Omental fat pad (tissue), 4 donors: Measurements from ENCODE around the gene MTHFD2. TPM values are rescaled to one million over a fixed set of nuclear protein-coding genes. Genes with fewer than 3 reads are reported as not detected.
"Not testable (repeated sequence)": the region's sequence is repeated elsewhere in the genome, so short reads cannot be mapped to it uniquely, and the experiment has no call there.

ENCODE experiments used
- ATAC-seq: fragments of 150-250 bp; one replicate; pipeline ENCODE4 v1.9.1; 2016; ENCODE audit warnings: mild to moderate bottlenecking, moderate library complexity; ENCODE audit not compliant: low FRiP score
- DNase-seq: peaks from one replicate; pipeline ENCODE4 v3.0.0-alpha.2; 2019; ENCODE audit warnings: low spot score
- total RNA-seq, 4 donors: library from RNA; depleted of rRNA; stranded (reverse); fragments of >200 nt; gene quantifications; one replicate each; pipeline ENCODE4 v1.1.0, GENCODE V29; 2016
- TF ChIP-seq, protein P1 (sequence below), 3 donors: fragments of 450-650 bp; IDR thresholded peaks; one replicate each; pipeline ENCODE4 v1.5.1; 2016 to 2017; ENCODE audit warnings: antibody characterized with exemption in 3 of 3, mild to moderate bottlenecking in 3 of 3, moderate library complexity in 2 of 3

MTHFD2 gene
- total RNA-seq, 4 donors from 2014 or later, result 34.8 to 111 (median 46.5) TPM

- ATAC-seq, result peak; percentile 49
- TF ChIP-seq, protein P1, sequence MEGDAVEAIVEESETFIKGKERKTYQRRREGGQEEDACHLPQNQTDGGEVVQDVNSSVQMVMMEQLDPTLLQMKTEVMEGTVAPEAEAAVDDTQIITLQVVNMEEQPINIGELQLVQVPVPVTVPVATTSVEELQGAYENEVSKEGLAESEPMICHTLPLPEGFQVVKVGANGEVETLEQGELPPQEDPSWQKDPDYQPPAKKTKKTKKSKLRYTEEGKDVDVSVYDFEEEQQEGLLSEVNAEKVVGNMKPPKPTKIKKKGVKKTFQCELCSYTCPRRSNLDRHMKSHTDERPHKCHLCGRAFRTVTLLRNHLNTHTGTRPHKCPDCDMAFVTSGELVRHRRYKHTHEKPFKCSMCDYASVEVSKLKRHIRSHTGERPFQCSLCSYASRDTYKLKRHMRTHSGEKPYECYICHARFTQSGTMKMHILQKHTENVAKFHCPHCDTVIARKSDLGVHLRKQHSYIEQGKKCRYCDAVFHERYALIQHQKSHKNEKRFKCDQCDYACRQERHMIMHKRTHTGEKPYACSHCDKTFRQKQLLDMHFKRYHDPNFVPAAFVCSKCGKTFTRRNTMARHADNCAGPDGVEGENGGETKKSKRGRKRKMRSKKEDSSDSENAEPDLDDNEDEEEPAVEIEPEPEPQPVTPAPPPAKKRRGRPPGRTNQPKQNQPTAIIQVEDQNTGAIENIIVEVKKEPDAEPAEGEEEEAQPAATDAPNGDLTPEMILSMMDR (IDR thresholded peaks at IDR 0.05), result no peak
- no peak for DNase-seq
These were observed 28.3 kb downstream of the MTHFD2 start for GRCh38 chr2:74226648-74227213.

DNA sequence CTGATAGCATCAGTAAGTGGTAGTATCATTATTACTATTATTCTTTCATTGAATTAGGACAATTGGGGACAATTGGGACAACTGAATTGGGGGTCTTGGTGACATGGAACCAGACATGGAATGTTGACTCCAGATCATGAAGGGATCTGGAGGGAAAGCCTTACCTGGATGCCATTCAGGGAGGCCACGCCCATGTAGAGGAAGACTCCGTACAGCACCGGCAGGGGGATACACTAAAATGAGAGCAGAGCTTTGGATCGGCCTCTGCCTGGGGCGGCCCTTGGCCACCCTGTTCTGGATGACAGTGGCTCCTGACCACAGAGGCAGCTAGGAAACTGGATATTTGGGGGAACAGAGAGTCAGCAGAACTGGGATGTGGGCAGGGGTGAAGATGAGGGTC is 29.2 kb downstream of the MTHFD2 start:
- DNase-seq (no peak), ATAC-seq (no peak)
- TF ChIP-seq, protein P1 (IDR thresholded peaks at IDR 0.05), result no peak

GRCh38 chr2:74228772-74229171 is 30.4 kb downstream of the MTHFD2 start:
- TF ChIP-seq, protein P1 (IDR thresholded peaks at IDR 0.05), result no peak
- ATAC-seq (no peak), DNase-seq (no peak)

- not testable (repeated sequence) for ATAC-seq
These were observed 31.4 kb downstream of the MTHFD2 start for GRCh38 chr2:74229865-74230264.

DNA sequence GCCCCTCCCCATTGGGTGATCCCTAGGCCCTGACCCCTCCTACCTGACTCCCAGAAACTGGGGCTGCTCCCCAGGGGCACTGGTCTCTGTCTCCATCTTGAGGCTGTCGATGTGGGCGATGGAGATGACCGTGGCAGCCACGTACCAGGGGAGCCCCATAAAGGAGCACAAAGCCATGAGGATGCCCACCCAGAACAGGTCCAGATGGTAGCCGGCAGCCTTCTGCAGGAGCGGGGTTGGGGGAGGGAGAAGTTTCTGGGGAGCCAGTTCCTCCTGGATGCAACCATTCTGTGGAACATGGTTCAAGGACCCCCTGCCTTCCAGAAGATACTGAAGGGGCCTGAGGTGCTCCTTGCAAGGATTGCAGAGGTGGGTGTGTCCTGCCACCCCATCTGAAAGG is 34.0 kb downstream of the MTHFD2 start:
- DNase-seq, result no peak
- no peak for ATAC-seq
- TF ChIP-seq, protein P1 (IDR thresholded peaks at IDR 0.05), result no peak

More at GRCh38 chr2:74229865-74230264, 31.4 kb downstream of the MTHFD2 start:
- not testable (repeated sequence) for DNase-seq

DNA sequence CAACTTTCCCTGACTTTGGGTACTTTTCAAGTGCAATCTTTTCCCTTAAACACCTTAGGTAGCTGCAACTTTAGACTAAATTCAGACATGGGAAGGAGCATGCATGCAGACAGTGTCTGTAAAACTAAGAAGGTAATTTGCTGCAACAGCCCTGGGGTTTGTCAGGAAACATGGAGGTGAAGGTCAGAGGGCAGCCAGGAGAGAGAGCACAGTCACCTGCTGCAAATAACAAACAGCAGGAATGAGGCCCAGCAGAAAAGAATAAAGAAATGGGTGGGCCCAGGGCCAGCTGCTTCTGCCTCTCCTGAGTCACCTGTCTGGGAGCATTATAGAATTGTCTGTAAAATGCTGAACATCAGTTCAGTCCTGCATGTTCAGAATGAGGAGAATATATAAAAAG is 35.2 kb downstream of the MTHFD2 start:
- TF ChIP-seq, protein P1 (IDR thresholded peaks at IDR 0.05), result no peak
- ATAC-seq (no peak), DNase-seq (no peak)

DNA sequence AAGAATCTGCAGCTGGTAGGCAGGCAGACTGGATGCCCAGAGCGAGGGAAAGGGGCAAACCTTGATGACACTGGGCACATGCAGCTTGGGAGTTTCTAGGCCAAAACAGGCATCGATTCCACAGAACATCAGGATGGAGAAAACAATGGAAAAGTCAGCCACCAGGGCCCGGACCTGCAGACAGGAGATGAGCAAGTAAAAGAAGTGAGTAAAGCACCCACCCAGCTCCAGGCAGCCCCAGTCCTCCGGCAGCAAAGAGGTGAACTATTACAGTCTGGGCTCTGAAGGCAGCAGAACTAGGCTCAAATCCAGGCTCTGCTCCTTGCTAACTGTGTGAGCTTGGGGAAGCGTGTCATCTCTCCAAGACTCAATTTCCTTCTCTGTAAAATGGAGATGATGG is 36.6 kb downstream of the MTHFD2 start:
- TF ChIP-seq, protein P1 (IDR thresholded peaks at IDR 0.05), result no peak
- ATAC-seq (no peak), DNase-seq (no peak)
